GM21515 (cell line): Measurements from ENCODE around the gene PRPF38A.

Source experiments
- ATAC-seq: cut with Tn5 transposase; IDR thresholded peaks from one replicate; pipeline ENCODE4 v1.9.1; 2021; ENCODE audit not compliant: unreplicated experiment

The PRPF38A gene

GRCh38 chr1:52393174-52393573 lies 11.2 kb upstream of the PRPF38A start:
- no peak for ATAC-seq

- no peak for ATAC-seq
Observed at GRCh38 chr1:52399629-52400028, 4.8 kb upstream of the PRPF38A start.

DNA sequence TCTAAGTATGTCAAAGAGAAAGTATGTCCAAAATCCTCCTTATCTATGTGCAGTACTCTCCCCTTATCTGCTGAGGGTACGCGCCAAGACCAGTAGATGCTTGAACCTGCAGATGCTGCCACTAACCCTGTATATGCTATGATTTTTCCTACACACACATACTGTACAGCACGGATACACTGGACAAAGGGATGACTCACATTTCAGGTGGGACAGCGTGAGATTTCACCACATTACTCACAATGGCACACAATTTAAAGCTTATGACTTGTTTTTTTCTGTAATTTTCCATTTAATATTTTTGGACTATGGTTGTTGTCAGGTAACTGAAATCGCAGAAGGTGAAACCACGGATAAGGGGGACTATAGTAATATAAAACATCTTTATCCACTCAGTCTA lies 4.3 kb upstream of the PRPF38A start:
- no peak for ATAC-seq

GRCh38 chr1:52402860-52403240 lies 1.6 kb upstream of the PRPF38A start:
- ATAC-seq: no peak

DNA sequence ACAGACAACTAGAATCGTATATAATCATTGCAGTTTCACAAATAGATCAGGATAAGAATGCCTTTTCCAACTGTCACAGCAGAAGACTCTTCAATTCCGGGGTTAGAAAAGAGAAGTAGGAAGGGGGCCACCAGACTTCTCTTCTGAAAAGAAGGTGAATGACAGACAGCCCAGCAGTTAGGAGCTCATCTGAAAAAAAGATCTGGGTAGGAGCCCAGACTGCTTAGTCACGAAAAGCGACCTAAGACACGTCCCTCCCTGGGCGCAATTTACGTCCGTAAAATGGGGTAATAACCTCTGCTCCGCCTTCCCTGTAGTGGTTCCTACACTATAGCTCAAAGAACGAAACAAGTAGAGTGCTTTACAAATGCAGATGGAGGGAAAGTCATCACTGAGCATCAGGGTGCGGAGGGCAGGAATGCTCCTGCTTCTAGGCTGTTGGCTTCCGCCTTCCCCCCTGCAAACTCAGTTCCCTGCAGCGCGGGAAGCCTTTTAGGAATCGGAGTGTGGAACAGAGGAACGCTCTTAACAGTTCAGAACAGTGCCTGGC lies 761 bp upstream of the PRPF38A start:
- ATAC-seq: peak; percentile 38

DNA sequence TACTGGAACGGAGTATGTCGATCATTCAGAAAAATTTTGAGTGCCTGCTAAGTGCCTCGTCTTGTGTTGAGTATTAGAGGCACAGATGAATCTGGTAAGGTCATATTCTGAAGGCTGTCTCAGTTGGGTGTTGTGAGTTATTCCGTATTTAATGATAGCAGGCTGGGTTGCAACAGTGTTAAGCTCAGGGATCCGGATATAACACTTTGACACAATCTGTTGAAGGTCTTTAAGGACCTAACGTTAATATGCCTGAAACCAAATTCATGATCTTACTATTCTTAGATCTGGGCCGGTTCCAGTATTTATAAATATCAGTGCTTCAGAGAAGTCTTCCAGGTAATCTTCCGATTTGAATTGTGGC lies 555 bp downstream of the PRPF38A start:
- ATAC-seq: no peak

DNA sequence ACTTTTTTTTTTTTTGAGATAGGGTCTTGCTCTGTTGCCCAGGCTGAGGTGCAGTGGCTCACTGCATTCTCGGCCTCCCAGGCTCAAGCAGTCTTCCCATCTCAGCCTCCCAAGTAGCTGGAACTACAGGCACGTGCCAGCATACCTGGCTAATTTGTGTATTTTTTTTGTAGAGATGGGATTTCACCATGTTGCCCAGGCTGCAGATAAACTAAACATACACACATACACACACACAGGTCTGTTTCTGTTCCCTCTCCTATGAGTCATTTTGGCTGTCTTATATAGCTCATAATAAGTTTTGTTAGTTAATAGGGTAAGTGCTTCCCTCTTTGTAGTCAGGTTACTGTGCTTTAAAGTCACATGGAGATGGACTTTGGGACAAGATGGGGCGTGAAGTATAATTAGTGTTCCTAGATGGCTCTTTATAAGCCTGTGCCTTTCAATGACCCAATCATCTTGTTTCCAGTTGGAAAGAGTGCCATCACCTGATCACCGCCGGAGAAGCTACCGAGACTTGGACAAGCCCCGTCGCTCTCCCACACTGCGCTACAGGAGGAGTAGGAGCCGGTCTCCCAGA lies 9.1 kb downstream of the PRPF38A start:
- ATAC-seq: no peak

GRCh38 chr1:52414942-52415341 lies 10.5 kb downstream of the PRPF38A start:
- ATAC-seq: no peak

GRCh38 chr1:52416811-52417210 lies 12.4 kb downstream of the PRPF38A start:
- ATAC-seq: no peak

GRCh38 chr1:52420713-52421112 lies 16.3 kb downstream of the PRPF38A start:
- ATAC-seq: no peak

GRCh38 chr1:52423055-52423454 lies 18.7 kb downstream of the PRPF38A start:
- no peak for ATAC-seq

- ATAC-seq: no peak
Observed at GRCh38 chr1:52423771-52424170, 19.4 kb downstream of the PRPF38A start.

DNA sequence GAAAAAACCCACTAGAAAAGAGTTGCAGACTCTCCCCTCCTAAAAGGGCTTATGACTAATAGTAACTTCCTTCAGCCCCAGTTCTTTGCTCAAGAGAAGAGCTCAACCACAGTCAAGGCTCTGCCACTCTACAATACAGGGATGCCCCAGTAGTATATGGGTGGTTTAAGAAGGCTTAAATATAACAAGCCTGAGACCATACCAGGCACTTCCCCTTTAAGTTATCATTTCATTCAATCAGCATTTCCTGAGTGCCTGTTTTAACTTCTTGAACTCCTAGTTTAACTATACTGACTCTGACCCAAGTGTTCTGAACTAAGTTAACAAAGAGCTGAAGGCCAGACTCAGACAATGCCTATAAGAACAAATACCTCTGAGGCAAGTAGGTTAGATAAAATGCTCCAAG lies 19.8 kb downstream of the PRPF38A start:
- ATAC-seq: no peak

DNA sequence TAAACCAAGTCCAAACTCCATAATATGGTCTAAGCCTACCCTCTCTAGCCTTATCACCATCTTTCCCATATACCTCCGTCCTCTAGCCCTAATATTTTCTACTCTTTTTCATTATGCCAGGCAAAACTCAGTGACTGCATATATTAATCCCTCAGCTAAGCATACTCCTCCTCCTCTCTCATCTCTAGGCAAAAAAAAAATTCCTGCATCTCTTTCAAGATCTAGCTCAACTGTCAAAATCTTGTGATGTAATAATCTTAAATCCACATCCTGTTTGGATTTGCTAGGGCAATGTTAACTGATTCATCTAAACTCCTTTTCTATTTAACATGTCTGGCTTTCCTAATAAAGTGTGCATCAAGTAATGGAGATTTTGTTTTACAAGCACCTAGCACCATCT lies 20.4 kb downstream of the PRPF38A start:
- ATAC-seq: no peak

GRCh38 chr1:52426371-52426770 lies 22.0 kb downstream of the PRPF38A start:
- no peak for ATAC-seq

DNA sequence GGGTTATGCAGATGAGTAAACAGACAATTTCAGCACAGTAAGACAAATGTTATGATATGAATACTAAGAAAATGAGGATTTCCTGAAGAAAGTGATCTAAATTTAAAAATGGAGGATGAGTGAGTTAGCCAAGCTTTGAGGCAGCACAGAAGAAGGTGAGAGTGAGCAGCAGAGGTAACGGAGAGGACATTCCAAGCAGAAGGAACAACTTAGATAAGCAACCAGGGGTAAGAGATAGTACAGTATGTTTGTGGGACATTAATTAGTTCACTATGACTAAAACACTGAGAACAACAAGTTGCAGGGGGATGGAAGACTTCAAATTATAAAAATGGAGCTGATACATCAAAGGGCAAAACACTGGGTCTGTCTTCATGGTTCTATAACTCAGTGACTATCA lies 22.8 kb downstream of the PRPF38A start:
- ATAC-seq: no peak

DNA sequence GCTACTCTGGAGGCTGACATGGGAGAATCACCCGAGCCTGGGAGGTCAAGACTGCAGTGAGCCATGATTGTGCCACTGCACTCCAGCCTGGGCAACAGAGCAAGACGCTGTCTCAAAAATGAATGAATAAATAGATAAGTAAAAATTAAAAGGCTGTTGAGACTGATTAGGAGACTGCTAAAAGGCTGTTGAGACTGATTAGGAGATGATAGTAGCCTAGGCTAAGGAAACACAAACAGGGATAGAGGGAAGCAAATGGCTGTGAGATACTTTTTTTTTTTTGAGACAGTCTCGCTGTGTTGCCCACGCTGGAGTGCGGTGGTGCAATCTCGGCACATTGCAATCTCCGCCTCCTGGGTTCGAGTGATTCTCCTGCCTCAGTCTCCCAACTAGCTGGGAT lies 28.4 kb downstream of the PRPF38A start:
- ATAC-seq: no peak

DNA sequence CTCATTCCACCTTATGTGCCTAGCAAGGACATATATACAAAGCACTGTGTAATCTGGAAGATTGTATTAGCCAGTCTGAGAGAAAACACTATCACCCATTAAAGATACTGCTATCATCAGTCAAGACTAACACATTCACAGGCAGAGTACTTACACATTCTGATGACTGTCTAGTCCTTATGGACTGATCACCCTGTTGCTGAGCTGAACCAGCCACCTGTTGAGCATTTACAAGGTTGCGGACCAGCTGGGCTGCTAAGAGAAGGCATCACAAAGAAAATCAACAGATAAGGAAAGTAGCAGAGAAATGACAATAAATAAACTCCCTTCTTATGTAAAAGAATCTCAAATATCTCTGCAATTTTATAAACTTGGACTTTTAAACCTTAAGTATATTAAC lies 30.8 kb downstream of the PRPF38A start:
- no peak for ATAC-seq

DNA sequence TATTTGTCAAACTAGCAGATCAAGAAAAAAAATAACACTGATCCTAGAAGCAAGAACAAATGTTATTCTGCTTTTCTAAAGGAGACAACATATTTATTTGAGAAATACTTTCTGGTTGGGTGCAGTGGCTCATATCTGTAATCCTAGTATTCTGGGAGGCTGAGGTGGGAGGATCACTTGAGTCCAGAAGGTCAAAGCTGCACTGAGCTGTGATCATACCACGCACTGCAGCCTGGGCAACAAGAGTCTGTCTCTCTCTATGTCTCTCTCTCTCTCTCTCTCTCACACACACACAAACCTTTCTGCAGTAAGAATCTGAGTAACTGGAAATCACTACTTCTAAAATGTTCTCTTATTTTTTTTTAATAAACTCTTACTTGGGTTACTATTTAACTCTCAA lies 31.2 kb downstream of the PRPF38A start:
- ATAC-seq: no peak

- no peak for ATAC-seq
Observed at GRCh38 chr1:52436817-52437216, 32.4 kb downstream of the PRPF38A start.

- no peak for ATAC-seq
Observed at GRCh38 chr1:52439976-52440375, 35.6 kb downstream of the PRPF38A start.

- ATAC-seq: no peak
Observed at GRCh38 chr1:52444463-52444862, 40.1 kb downstream of the PRPF38A start.

GRCh38 chr1:52454127-52454526 lies 49.7 kb downstream of the PRPF38A start:
- ATAC-seq: no peak
